HG03066 (cell line): ENCODE data around the gene GHITM.

Experiments used
- ATAC-seq: cut with Tn5 transposase; IDR thresholded peaks from one replicate; pipeline ENCODE4 v1.9.1; 2021; ENCODE audit warnings: low read depth; ENCODE audit not compliant: unreplicated experiment

GHITM gene

DNA sequence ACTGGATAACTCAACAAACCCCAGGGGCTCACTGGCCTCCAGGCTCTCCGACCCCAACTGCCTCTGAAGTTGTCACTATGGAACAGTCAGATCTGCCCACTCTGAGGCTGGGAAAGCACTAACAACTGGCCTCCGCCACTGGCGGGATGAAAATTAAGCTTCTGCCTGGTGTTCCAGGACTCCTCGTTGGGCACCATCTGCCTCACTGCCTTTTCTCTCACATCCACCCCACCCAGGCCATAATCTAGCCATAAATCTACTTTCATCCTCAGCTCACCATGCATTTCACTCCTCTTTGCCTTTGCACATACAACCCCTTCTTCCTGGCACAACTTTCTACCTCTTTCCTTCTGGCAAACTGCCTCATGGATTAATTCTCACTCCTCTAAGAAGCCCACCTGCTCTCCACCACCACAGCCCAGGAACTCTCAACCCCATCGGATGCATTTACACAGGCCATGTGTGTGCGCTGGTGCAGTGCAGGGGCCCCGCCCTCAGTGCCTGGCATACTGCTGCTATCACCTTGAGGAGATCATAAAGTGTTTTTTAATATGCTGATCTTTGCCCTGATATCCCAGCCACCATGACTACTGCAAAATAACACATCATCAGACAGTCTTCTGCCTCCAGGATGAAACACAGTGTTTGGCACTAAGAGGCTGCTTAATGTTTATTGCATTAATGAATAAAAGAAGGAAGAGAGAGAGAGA is 59.1 kb downstream of the GHITM start:
- ATAC-seq: no peak

DNA sequence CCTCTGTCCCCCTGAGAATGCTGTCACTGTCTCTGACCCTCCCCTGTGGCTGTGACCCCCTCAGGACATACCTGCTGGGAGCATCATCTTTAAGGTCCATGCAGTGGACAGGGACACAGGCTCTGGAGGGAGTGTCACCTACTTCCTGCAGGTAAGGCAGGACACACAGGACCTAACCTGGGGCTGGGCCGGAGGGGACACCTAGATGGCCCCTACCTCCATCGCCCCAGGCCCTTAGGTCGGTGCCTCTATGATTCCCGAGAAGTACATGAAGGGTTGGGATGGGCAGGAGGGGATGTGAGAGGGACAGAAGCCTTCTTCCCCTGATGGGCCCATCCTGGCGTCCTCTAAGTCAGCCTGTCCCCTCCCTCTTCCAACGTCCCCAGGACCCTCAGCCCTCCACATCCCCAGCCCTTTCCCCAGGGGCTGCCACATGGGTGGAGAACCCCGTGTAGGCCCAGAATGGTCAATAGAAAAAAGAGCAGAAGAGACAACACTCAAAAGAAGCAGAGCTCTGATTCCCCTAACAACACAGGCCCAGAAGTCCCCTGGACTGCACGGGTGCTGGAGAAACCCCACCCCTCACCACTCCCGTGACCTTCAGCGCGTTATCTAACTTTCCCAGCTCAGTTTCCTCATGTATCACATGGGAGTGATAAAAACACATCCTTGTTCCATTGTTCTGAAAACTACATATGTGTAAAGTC is 61.4 kb downstream of the GHITM start:
- no peak for ATAC-seq

DNA sequence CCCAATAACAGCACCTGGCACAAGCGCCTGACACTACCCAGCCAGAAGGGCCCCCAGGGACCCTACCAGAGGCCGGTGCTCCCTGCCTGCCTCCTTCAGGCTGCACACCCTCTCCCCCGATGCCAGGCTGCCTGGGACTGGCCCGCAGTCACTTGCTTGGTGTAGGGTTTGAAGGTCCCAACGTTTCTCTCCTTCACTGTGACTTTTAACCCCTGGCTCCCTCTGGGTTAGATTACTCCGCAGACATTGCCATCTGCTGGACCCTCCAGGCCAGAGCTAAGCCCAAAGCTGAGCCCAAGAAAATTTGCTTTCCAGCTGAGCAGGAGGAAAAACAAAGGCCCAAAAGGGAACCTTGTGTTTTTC is 61.9 kb downstream of the GHITM start:
- ATAC-seq: no peak

DNA sequence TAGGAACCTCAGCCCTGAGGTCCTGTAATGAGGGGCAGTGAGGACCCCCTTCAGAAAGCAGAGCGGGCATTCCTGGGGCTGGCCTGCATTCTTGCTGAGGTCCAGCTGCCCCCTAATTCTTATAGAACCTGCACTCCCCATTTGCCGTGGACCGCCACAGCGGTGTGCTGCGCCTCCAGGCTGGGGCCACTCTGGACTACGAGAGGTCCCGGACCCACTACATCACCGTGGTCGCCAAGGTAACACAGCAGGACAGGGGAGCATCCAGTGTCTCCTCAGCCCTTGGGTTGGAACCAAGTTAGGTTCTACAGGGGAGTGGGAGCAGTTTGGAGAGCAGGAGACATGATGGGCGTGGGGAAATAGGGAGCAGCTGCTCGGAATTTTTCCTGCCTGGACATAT is 62.4 kb downstream of the GHITM start:
- no peak for ATAC-seq

DNA sequence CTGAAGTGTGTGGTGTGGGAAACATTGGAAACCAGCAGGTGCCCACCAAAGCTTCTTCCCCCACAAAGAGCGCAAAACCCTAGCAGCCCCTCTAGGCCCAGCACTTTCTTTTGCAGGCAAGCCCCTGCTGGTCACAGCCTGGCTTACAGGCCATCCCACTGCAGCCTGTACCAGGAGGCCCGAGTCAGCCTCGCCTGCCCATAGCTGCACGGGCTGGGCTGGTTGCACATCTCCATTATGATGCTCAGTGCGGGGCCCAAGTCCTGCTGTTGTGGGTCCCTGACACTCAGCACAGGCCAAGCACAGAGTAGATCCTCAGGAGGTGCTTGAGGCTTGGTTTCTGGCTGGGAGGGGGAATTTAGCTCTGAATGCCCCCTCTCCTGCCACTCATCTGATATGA is 63.0 kb downstream of the GHITM start:
- no peak for ATAC-seq
